IMR-90 (cell line): ENCODE data around the gene MYO1F.

Experiments
- CEBPB ChIP-seq: IDR thresholded peaks from 2 replicates; pipeline ENCODE4 v1.6.1; 2012; ENCODE audit warnings: low read depth, low read length, improper control_type of control experiment
- MAFK ChIP-seq: IDR thresholded peaks from 2 replicates; pipeline ENCODE4 v1.6.1; 2012; ENCODE audit warnings: low read depth, low read length, improper control_type of control experiment
- POLR2A ChIP-seq: IDR thresholded peaks from 2 replicates; pipeline ENCODE4 v1.6.1; 2012; ENCODE audit warnings: mild to moderate bottlenecking, low read depth, low read length
- USF2 ChIP-seq: fragments of 150-350 bp; IDR thresholded peaks from 2 replicates; pipeline ENCODE4 v1.6.1; 2017; ENCODE audit warnings: mild to moderate bottlenecking, antibody characterized with exemption, low read length, low read depth
- TF ChIP-seq, protein P1 (sequence below): conservative IDR thresholded peaks from 2 replicates; pipeline ENCODE4 v1.5.1; 2012; ENCODE audit warnings: mild to moderate bottlenecking, low read depth, low read length, improper control_type of control experiment

DNA sequence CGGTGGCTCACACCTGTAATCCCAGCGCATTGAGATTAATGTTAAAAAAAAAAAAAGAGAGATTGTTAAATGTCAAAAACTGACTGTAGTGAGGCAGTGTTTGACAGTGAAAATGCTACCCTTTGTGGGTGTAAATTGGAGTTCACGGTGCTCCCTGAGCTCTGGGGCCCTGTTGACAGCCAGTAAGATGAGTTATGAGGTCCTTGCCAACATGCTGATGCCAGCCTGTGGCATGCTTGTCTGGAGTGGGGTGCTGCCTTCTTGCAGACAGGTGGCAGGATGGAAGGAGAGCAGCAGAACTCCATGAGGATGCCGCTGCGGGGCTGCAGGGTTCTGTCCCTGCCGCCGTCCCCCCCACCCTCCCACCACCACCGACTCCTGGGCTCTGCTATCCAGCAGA is 100.7 kb downstream of the MYO1F start:
- TF ChIP-seq, protein P1, sequence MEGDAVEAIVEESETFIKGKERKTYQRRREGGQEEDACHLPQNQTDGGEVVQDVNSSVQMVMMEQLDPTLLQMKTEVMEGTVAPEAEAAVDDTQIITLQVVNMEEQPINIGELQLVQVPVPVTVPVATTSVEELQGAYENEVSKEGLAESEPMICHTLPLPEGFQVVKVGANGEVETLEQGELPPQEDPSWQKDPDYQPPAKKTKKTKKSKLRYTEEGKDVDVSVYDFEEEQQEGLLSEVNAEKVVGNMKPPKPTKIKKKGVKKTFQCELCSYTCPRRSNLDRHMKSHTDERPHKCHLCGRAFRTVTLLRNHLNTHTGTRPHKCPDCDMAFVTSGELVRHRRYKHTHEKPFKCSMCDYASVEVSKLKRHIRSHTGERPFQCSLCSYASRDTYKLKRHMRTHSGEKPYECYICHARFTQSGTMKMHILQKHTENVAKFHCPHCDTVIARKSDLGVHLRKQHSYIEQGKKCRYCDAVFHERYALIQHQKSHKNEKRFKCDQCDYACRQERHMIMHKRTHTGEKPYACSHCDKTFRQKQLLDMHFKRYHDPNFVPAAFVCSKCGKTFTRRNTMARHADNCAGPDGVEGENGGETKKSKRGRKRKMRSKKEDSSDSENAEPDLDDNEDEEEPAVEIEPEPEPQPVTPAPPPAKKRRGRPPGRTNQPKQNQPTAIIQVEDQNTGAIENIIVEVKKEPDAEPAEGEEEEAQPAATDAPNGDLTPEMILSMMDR = no peak
- no peak for TF ChIP-seq USF2
- no peak for TF ChIP-seq CEBPB
- no peak for TF ChIP-seq POLR2A
- TF ChIP-seq MAFK = no peak
